ENCODE results near the gene OGDH.

The OGDH gene

GRCh38 chr7:44606341-44607140, at the start of gene OGDH:
Gene OGDH, plus strand, starts transcription at chr7:44606627. Its CDS starts 17,717 bp downstream, at chr7:44624344.
- no peak for TF ChIP-seq REST (IDR thresholded peaks at IDR 0.05; ENCODE audit: low read depth)
- peak; percentile 66; the same call in 1 of the 2 replicates for TF ChIP-seq TCF12 (IDR thresholded peaks at IDR 0.05; ENCODE audit: low read depth)
- peak; percentile 15; the same call in 1 of the 2 replicates for TF ChIP-seq TEAD4 (IDR thresholded peaks at IDR 0.05)
- TF ChIP-seq CREB1 (IDR thresholded peaks at IDR 0.05; ENCODE audit: low read depth): peak; percentile 98
- TF ChIP-seq ZBTB7A (IDR thresholded peaks at IDR 0.05; ENCODE audit: low read depth): no peak
- TF ChIP-seq YY1 (IDR thresholded peaks at IDR 0.05; ENCODE audit: low read depth): no peak
- TF ChIP-seq RAD21 (IDR thresholded peaks at IDR 0.05; ENCODE audit: low read depth): no peak
- TF ChIP-seq EGR1 (IDR thresholded peaks at IDR 0.05): no peak
- TF ChIP-seq NFIC (IDR thresholded peaks at IDR 0.05): no peak
- TF ChIP-seq FOXM1 (IDR thresholded peaks at IDR 0.05; ENCODE audit: borderline replicate concordance, low read depth): 0 out of 2 replicates have a peak, but pooled peaks have one; percentile 19
- TF ChIP-seq EP300 (IDR thresholded peaks at IDR 0.05; ENCODE audit: borderline replicate concordance): no peak; the same call in 1 of the 2 replicates
- TF ChIP-seq CEBPB (IDR thresholded peaks at IDR 0.05): no peak
- peak; percentile 98 for TF ChIP-seq MAX (IDR thresholded peaks at IDR 0.05)
- peak; percentile 97 for TF ChIP-seq USF1 (IDR thresholded peaks at IDR 0.05)
- peak; percentile 71; the same call in 1 of the 2 replicates for TF ChIP-seq TAF1 (IDR thresholded peaks at IDR 0.05; ENCODE audit: low read depth)

- TF ChIP-seq MAX (IDR thresholded peaks at IDR 0.05) (no peak), RAD21 (IDR thresholded peaks at IDR 0.05; ENCODE audit: low read depth) (no peak), CREB1 (IDR thresholded peaks at IDR 0.05; ENCODE audit: low read depth) (no peak), USF1 (IDR thresholded peaks at IDR 0.05) (no peak), YY1 (IDR thresholded peaks at IDR 0.05; ENCODE audit: low read depth) (no peak), TCF12 (IDR thresholded peaks at IDR 0.05; ENCODE audit: low read depth) (no peak), TEAD4 (IDR thresholded peaks at IDR 0.05) (no peak), REST (IDR thresholded peaks at IDR 0.05; ENCODE audit: low read depth) (no peak), NFIC (IDR thresholded peaks at IDR 0.05) (no peak), EGR1 (IDR thresholded peaks at IDR 0.05) (no peak), ZBTB7A (IDR thresholded peaks at IDR 0.05; ENCODE audit: low read depth) (no peak), TAF1 (IDR thresholded peaks at IDR 0.05; ENCODE audit: low read depth) (no peak)
Measured at GRCh38 chr7:44557485-44557884, 48.9 kb upstream of the OGDH start.

- TF ChIP-seq CEBPB (IDR thresholded peaks at IDR 0.05): no peak
- no peak for TF ChIP-seq TCF12 (IDR thresholded peaks at IDR 0.05; ENCODE audit: low read depth)
- no peak for TF ChIP-seq MAX (IDR thresholded peaks at IDR 0.05)
- TF ChIP-seq FOXM1 (IDR thresholded peaks at IDR 0.05; ENCODE audit: borderline replicate concordance, low read depth): no peak
- TF ChIP-seq TAF1 (IDR thresholded peaks at IDR 0.05; ENCODE audit: low read depth): no peak
- TF ChIP-seq EP300 (IDR thresholded peaks at IDR 0.05; ENCODE audit: borderline replicate concordance): no peak
- no peak for TF ChIP-seq CREB1 (IDR thresholded peaks at IDR 0.05; ENCODE audit: low read depth)
- no peak for TF ChIP-seq ZBTB7A (IDR thresholded peaks at IDR 0.05; ENCODE audit: low read depth)
- no peak for TF ChIP-seq USF1 (IDR thresholded peaks at IDR 0.05)
Measured at GRCh38 chr7:44559485-44559884, 46.9 kb upstream of the OGDH start.

GRCh38 chr7:44561481-44561880, 44.9 kb upstream of the OGDH start:
- TF ChIP-seq USF1 (IDR thresholded peaks at IDR 0.05) (no peak), EP300 (IDR thresholded peaks at IDR 0.05; ENCODE audit: borderline replicate concordance) (no peak), TAF1 (IDR thresholded peaks at IDR 0.05; ENCODE audit: low read depth) (no peak), NFIC (IDR thresholded peaks at IDR 0.05) (no peak), TCF12 (IDR thresholded peaks at IDR 0.05; ENCODE audit: low read depth) (no peak), TEAD4 (IDR thresholded peaks at IDR 0.05) (no peak), RAD21 (IDR thresholded peaks at IDR 0.05; ENCODE audit: low read depth) (no peak)
